Activated CD4-positive, CD25-positive, alpha-beta regulatory T cell (primary cell): ENCODE data around the gene SLC12A7.
"Not testable (repeated sequence)": the region's sequence is repeated elsewhere in the genome, so short reads cannot be mapped to it uniquely, and the experiment has no call there.

ENCODE experiments used
- DNase-seq, 4 experiments: peaks; one replicate each; lab custom pipeline; 2025; lab: John Stamatoyannopoulos, UW

Gene SLC12A7

GRCh38 chr5:1140818-1141189 is 28.9 kb upstream of the SLC12A7 start:
- DNase-seq = no peak

- DNase-seq = peak; percentile 31 to 54 (median 49)
These were observed 28.4 kb upstream of the SLC12A7 start for GRCh38 chr5:1140171-1140817.

GRCh38 chr5:1139331-1140170 is 27.7 kb upstream of the SLC12A7 start:
- no peak for DNase-seq

- no peak for DNase-seq
These were observed 26.8 kb upstream of the SLC12A7 start for GRCh38 chr5:1138445-1139245.

- DNase-seq = no peak
These were observed 25.9 kb upstream of the SLC12A7 start for GRCh38 chr5:1137567-1138444.

GRCh38 chr5:1136814-1137213 is 25.0 kb upstream of the SLC12A7 start:
- no peak for DNase-seq

GRCh38 chr5:1135696-1136525 is 24.0 kb upstream of the SLC12A7 start:
- no peak for DNase-seq

GRCh38 chr5:1134478-1134877 is 22.6 kb upstream of the SLC12A7 start:
- no peak for DNase-seq

- DNase-seq = no peak
These were observed 21.8 kb upstream of the SLC12A7 start for GRCh38 chr5:1133510-1134201.

GRCh38 chr5:1133108-1133507 is 21.2 kb upstream of the SLC12A7 start:
- no peak for DNase-seq

- no peak for DNase-seq
These were observed 20.7 kb upstream of the SLC12A7 start for GRCh38 chr5:1132570-1132969.

- DNase-seq = no peak
These were observed 19.9 kb upstream of the SLC12A7 start for GRCh38 chr5:1131726-1132125.

GRCh38 chr5:1131191-1131621 is 19.3 kb upstream of the SLC12A7 start:
- no peak for DNase-seq

- DNase-seq = no peak
These were observed 18.5 kb upstream of the SLC12A7 start for GRCh38 chr5:1130218-1130946.

- no peak for DNase-seq
These were observed 17.8 kb upstream of the SLC12A7 start for GRCh38 chr5:1129711-1130055.

- no peak for DNase-seq
These were observed 17.3 kb upstream of the SLC12A7 start for GRCh38 chr5:1128977-1129710.

GRCh38 chr5:1127959-1128785 is 16.3 kb upstream of the SLC12A7 start:
- DNase-seq = no peak

- not testable (repeated sequence) for DNase-seq
These were observed 13.8 kb upstream of the SLC12A7 start for GRCh38 chr5:1125695-1126094.
